B cell (primary cell): ENCODE data around the gene TMCO6.
"Not testable (repeated sequence)": the region's sequence is repeated elsewhere in the genome, so short reads cannot be mapped to it uniquely, and the experiment has no call there.

Experiments
- CTCF ChIP-seq: fragments of 200-600 bp; IDR thresholded peaks from one replicate; pipeline ENCODE4 v1.8.0; 2022; ENCODE audit warnings: antibody characterized with exemption, mild to moderate bottlenecking
- EZH2 ChIP-seq: IDR thresholded peaks from 2 replicates; pipeline ENCODE4 v1.6.1; 2012; ENCODE audit warnings: borderline replicate concordance, low read depth, mild to moderate bottlenecking, moderate library complexity, low read length; ENCODE audit not compliant: insufficient read depth, poor library complexity, severe bottlenecking

- TF ChIP-seq CTCF, EZH2: not testable (repeated sequence)
Measured at GRCh38 chr5:140671035-140671434, 31.8 kb downstream of the TMCO6 start.
